HL-60/S4 treated with phorbol 12-myristate 13-acetate at 8.2 ng/mL for 4 days and 3 days (cell line): ENCODE results near the gene SRSF8.
"Not testable (repeated sequence)": the region's sequence is repeated elsewhere in the genome, so short reads cannot be mapped to it uniquely, and the experiment has no call there.

Source experiments
- in situ Hi-C: fragments of 300-500 bp; cut with MboI; formaldehyde crosslinking; loops from 2 replicates; pipeline ENCODE4 v1.15.0; 2022; ENCODE audit warnings: low sequenced_read_pairs

SRSF8 gene

GRCh38 chr11:95066716-95067038 lies at the start of gene SRSF8:
Gene SRSF8 (plus strand): TSS chr11:95066919. CDS start chr11:95067227, 308 bp downstream.
- in situ Hi-C loops: no loop called here

- in situ Hi-C loops: not testable (repeated sequence)
These were observed 45.3 kb upstream of the SRSF8 start for GRCh38 chr11:95021468-95021867.

GRCh38 chr11:95024958-95025357 lies 41.8 kb upstream of the SRSF8 start, which contains the start of gene KDM4E:
Gene KDM4E (plus strand): TSS chr11:95025258. CDS start chr11:95025558, 300 bp downstream.
- in situ Hi-C loops: no loop called here

- in situ Hi-C loops: not testable (repeated sequence)
These were observed 41.1 kb upstream of the SRSF8 start for GRCh38 chr11:95025594-95025993.

- in situ Hi-C loops: no loop called here
These were observed 38.4 kb upstream of the SRSF8 start for GRCh38 chr11:95028357-95028756.

GRCh38 chr11:95033051-95033450 lies 33.7 kb upstream of the SRSF8 start:
- in situ Hi-C loops: no loop called here

GRCh38 chr11:95035316-95035715 lies 31.4 kb upstream of the SRSF8 start:
- in situ Hi-C loops: no loop called here

GRCh38 chr11:95037356-95038035 lies 29.2 kb upstream of the SRSF8 start:
- in situ Hi-C loops: not testable (repeated sequence)

GRCh38 chr11:95042239-95042638 lies 24.5 kb upstream of the SRSF8 start:
- in situ Hi-C loops: no loop called here

GRCh38 chr11:95042906-95043305 lies 23.8 kb upstream of the SRSF8 start:
- in situ Hi-C loops: no loop called here

- in situ Hi-C loops: no loop called here
These were observed 22.7 kb upstream of the SRSF8 start for GRCh38 chr11:95044010-95044409.

- in situ Hi-C loops: no loop called here
These were observed 20.9 kb upstream of the SRSF8 start for GRCh38 chr11:95045812-95046211.

GRCh38 chr11:95049122-95049521 lies 17.6 kb upstream of the SRSF8 start, which contains the start of gene KDM4F:
Gene KDM4F (plus strand): TSS chr11:95049422.
- in situ Hi-C loops: not testable (repeated sequence)

GRCh38 chr11:95050595-95051202 lies 16.0 kb upstream of the SRSF8 start:
- in situ Hi-C loops: no loop called here

GRCh38 chr11:95054356-95054755 lies 12.4 kb upstream of the SRSF8 start:
- in situ Hi-C loops: no loop called here

GRCh38 chr11:95055283-95055897 lies 11.3 kb upstream of the SRSF8 start:
- in situ Hi-C loops: no loop called here

GRCh38 chr11:95057959-95058358 lies 8.8 kb upstream of the SRSF8 start:
- in situ Hi-C loops: no loop called here

- in situ Hi-C loops: no loop called here
These were observed 8.1 kb upstream of the SRSF8 start for GRCh38 chr11:95058621-95059020.

GRCh38 chr11:95059046-95059445 lies 7.7 kb upstream of the SRSF8 start:
- in situ Hi-C loops: no loop called here

- in situ Hi-C loops: no loop called here
These were observed 1.4 kb upstream of the SRSF8 start for GRCh38 chr11:95065336-95065735.

GRCh38 chr11:95067039-95067840 lies 521 bp downstream of the SRSF8 start:
- in situ Hi-C loops: no loop called here
